HL-60 (cell line): ENCODE measurements around the gene ZNF273.

Experiments used
- DNase-seq, 2 experiments: peaks; one replicate each; pipeline ENCODE4 v3.0.0-alpha.2; 2010 to 2020; ENCODE audit warnings: low read depth in 1 of 2, low spot score in 1 of 2
- H3K27ac ChIP-seq: fragments of 250-450 bp; sonication (Bioruptor Pico); replicated peaks from 2 replicates; pipeline ENCODE4 v1.5.1; 2020; ENCODE audit warnings: mild to moderate bottlenecking, moderate library complexity
- H3K27me3 ChIP-seq: fragments of 250-450 bp; sonication (Bioruptor Pico); 2 replicates; pipeline ENCODE4 v1.5.1; 2021; ENCODE audit warnings: mild to moderate bottlenecking, moderate library complexity; ENCODE audit not compliant: insufficient read depth, poor library complexity, severe bottlenecking
- H3K4me3 ChIP-seq: replicated peaks from 2 replicates; pipeline ENCODE4 v1.5.1; 2011; ENCODE audit warnings: mild to moderate bottlenecking, control low read depth, low read length; ENCODE audit not compliant: insufficient read depth
- GABPA ChIP-seq: IDR thresholded peaks from 2 replicates; pipeline ENCODE4 v1.6.1; 2012; ENCODE audit warnings: low read depth
- POLR2AphosphoS5 ChIP-seq: IDR thresholded peaks from 2 replicates; pipeline ENCODE4 v1.6.1; 2012; ENCODE audit warnings: low read depth
- SPI1 ChIP-seq: IDR thresholded peaks from 2 replicates; pipeline ENCODE4 v1.6.1; 2012; ENCODE audit warnings: low read depth, mild to moderate bottlenecking, borderline replicate concordance
- TF ChIP-seq, protein P1 (sequence below): IDR thresholded peaks from 2 replicates; pipeline ENCODE4 v1.6.1; 2012; ENCODE audit warnings: low read depth; ENCODE audit not compliant: insufficient replicate concordance
- TF ChIP-seq, protein P2 (sequence below): IDR thresholded peaks from one replicate; pipeline ENCODE4 v1.5.1; 2011; ENCODE audit warnings: low read length, control low read depth, inconsistent platforms; ENCODE audit not compliant: insufficient read depth

ZNF273 gene

DNA sequence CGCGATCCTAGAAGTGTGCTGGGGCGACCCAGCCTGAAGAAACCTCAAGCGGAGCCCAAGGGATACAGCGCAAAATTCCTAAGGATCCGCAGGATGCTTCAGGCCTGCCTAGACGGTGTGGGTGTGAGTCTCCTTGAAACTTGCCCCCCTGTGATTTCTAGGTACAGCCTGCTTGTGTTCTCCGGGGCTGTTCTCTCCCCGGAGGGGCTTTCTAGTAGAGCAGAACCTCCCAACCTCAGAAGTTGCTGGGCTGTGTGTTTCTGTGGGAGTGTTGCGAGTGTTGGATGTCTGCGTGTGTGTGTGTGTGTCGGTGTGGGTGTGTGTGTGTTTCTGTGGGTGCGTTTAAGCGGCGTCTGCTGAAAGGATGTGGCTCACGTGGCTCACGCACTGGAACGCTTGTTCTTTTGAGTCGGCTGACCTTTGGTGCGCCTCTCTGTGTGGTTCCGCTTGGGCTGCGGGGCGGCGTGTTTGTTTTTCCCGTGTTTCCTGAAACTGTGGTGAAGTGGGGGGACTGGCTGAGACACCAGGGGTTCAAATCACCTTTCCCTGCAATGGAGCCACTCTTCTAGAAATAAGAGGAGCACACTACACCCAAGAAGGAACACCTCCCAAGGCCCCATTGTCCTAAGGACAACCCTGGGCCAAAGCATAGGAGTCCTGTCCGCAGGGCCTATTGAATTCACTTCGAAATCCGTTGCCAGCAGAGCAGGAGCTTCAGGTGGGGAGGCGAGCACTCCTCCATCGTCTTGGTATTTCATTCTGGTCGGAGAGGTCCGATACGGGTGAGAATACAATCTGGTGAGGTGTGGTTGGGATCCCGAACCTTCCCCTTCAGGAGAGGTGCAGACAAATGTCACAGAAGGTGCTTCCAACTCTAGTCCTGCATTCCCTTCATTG is 25.1 kb upstream of the ZNF273 start:
- no peak overlapping the region for H3K4me3 ChIP-seq
- H3K27ac ChIP-seq: no peak overlapping the region
- TF ChIP-seq GABPA: no peak
- DNase-seq: no peak
- peaks cover 6% of the 10 kb centered on the region for H3K27me3 ChIP-seq

DNA sequence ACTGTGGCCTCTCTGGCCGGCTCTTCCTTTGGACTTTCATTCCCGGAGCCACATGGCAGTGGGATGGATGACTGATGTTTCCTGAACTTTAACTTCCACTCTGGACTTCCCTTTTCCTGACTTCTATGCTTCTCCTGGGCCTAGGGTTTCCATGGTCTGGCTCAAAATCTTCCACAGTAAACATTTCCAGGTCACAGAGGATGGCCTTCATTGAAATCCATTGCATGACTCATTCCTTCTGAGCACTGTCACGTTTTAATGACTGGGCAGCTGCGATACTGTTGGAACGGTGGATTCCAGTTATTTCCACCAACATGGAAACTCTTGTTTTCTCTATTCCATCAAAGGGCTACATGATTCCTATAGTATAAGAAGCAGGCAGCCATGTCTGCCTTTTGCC is 24.4 kb upstream of the ZNF273 start:
- H3K4me3 ChIP-seq: no peak overlapping the region
- peaks cover 9% of the 10 kb centered on the region for H3K27me3 ChIP-seq
- no peak for DNase-seq
- TF ChIP-seq, protein P1, sequence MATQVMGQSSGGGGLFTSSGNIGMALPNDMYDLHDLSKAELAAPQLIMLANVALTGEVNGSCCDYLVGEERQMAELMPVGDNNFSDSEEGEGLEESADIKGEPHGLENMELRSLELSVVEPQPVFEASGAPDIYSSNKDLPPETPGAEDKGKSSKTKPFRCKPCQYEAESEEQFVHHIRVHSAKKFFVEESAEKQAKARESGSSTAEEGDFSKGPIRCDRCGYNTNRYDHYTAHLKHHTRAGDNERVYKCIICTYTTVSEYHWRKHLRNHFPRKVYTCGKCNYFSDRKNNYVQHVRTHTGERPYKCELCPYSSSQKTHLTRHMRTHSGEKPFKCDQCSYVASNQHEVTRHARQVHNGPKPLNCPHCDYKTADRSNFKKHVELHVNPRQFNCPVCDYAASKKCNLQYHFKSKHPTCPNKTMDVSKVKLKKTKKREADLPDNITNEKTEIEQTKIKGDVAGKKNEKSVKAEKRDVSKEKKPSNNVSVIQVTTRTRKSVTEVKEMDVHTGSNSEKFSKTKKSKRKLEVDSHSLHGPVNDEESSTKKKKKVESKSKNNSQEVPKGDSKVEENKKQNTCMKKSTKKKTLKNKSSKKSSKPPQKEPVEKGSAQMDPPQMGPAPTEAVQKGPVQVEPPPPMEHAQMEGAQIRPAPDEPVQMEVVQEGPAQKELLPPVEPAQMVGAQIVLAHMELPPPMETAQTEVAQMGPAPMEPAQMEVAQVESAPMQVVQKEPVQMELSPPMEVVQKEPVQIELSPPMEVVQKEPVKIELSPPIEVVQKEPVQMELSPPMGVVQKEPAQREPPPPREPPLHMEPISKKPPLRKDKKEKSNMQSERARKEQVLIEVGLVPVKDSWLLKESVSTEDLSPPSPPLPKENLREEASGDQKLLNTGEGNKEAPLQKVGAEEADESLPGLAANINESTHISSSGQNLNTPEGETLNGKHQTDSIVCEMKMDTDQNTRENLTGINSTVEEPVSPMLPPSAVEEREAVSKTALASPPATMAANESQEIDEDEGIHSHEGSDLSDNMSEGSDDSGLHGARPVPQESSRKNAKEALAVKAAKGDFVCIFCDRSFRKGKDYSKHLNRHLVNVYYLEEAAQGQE: no peak
- TF ChIP-seq SPI1: no peak
- TF ChIP-seq, protein P2, sequence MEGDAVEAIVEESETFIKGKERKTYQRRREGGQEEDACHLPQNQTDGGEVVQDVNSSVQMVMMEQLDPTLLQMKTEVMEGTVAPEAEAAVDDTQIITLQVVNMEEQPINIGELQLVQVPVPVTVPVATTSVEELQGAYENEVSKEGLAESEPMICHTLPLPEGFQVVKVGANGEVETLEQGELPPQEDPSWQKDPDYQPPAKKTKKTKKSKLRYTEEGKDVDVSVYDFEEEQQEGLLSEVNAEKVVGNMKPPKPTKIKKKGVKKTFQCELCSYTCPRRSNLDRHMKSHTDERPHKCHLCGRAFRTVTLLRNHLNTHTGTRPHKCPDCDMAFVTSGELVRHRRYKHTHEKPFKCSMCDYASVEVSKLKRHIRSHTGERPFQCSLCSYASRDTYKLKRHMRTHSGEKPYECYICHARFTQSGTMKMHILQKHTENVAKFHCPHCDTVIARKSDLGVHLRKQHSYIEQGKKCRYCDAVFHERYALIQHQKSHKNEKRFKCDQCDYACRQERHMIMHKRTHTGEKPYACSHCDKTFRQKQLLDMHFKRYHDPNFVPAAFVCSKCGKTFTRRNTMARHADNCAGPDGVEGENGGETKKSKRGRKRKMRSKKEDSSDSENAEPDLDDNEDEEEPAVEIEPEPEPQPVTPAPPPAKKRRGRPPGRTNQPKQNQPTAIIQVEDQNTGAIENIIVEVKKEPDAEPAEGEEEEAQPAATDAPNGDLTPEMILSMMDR: no peak
- TF ChIP-seq POLR2AphosphoS5: no peak
- TF ChIP-seq GABPA: no peak
- H3K27ac ChIP-seq: no peak overlapping the region

DNA sequence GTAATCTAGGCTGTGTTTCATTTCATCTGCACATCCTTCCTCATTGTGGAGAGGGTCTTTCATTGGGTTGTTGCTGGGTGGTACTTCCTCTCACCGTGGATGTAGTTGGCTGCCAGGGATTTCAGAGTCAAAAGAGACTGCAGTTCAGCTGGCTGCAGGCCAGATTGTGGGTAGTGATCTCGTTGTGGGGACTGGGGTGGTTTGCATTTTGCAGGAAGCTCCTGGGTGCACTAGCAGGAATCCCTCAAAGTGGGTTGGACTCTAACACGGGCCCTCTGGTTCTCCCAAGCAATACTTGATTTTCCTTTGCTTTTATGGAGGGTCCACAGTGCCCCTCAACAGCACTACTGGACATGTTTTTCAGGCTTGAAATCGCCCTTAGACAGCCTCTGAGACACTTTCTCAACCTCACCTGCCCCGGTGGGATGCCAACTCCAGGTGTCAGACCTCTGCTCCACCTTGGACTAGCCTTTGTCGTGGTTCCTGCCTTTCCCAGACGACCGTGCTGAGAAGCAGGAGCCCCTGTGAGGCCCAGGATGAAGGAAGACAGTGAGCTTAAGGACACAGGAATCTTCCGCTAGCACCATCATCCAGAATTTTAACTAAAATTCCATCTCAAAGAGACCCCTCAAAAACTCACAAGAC is 23.9 kb upstream of the ZNF273 start:
- no peak for TF ChIP-seq POLR2AphosphoS5
- TF ChIP-seq, protein P1: no peak
- TF ChIP-seq GABPA: no peak
- TF ChIP-seq, protein P2: no peak
- TF ChIP-seq SPI1: no peak

DNA sequence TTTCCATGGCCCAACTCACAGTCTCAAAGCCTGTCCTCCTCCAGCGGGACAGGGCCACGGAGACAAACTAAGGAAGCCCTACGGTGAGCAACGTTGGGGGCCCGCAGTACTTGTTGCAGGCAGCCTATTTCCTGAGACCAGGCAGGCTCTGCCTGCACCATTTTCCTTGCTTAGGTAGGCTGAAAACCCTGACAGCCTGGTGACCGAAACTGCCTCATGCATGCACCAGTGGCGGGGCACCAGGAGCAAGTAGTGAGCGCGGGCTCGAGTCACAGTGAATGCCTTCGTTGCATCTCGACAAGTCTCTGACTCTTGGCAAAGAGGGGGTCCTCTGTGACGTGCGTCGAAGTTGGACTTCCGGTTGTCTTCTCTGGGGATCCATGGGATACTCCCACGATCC is 23.3 kb upstream of the ZNF273 start:
- DNase-seq: no peak
- TF ChIP-seq, protein P1: no peak
- TF ChIP-seq POLR2AphosphoS5 (no peak), GABPA (no peak), SPI1 (no peak)
- TF ChIP-seq, protein P2: no peak
- peaks cover 9% of the 10 kb centered on the region for H3K27me3 ChIP-seq
- H3K4me3 ChIP-seq: no peak overlapping the region
- no peak overlapping the region for H3K27ac ChIP-seq

More for the DNA sequence above, 23.9 kb upstream of the ZNF273 start:
- peaks cover 9% of the 10 kb centered on the region for H3K27me3 ChIP-seq
- peak in 1 of 2 experiments; percentile 31 for DNase-seq
- H3K27ac ChIP-seq: no peak overlapping the region
- no peak overlapping the region for H3K4me3 ChIP-seq
